H54 (cell line): ENCODE results near the gene IL6ST.

ENCODE experiments used
- DNase-seq: peaks from one replicate; pipeline ENCODE4 v3.0.0; 2011; ENCODE audit warnings: low spot score, mixed read lengths; ENCODE audit not compliant: insufficient read length
- FAIRE-seq: peaks from 3 replicates; lab custom pipeline; 2011; peaks lifted over from hg19 to GRCh38; lab: Jason Lieb, UNC
- POLR2A ChIP-seq: IDR thresholded peaks from 2 replicates; pipeline ENCODE4 v1.6.1; 2011; ENCODE audit warnings: low read depth, mild to moderate bottlenecking, low read length

The IL6ST gene

DNA sequence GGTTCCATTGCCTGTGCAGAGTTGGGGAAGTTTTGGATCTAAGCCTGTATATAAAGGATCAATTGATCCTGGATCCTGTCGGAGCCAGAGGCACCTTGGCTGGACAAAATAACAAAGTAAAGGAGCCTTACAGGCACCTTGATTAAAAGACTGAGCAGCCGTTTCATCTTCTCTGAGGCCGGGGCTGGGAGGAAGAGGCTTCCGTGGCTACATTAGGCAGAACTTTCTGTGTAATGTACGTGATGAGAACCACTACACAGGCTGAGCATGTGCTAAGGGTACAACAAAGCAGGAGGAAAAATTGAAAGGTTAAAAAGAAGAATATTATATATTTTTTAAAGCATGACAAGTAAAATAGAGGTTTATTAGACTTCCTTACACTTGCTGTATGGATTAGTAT lies 106.6 kb downstream of the IL6ST start:
- no peak for TF ChIP-seq POLR2A
- FAIRE-seq (no peak), DNase-seq (no peak)

DNA sequence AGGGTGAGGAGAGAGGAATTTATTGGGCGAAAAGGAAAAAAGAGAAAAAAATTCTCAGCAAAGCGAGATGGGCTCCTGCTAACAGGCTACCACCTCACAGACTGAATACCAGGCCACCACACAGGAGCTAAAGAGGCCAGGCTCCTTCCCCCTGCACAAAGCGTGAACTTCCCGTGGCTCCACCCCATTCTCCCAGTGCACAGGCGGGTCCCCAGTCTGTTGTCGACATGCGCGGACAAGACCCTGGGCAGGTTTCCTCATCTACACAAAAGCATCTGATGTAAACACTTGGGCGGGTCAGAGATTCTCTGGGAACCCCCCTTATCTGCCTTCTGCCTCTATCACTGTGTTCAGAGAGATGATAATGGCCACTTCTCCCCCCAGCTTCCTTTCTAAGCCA lies 109.4 kb downstream of the IL6ST start:
- TF ChIP-seq POLR2A, result no peak
- no peak for DNase-seq
- FAIRE-seq, result no peak
